T-helper 22 cell (primary cell): Measurements from ENCODE around the gene ROR1.

Experiments
- DNase-seq: peaks from one replicate; pipeline ENCODE4 v3.0.0-alpha.2; 2020; ENCODE audit warnings: low read depth

Gene ROR1

GRCh38 chr1:64107632-64108031, 333.8 kb downstream of the ROR1 start:
- no peak for DNase-seq

GRCh38 chr1:64110924-64111777, 337.3 kb downstream of the ROR1 start:
- DNase-seq: no peak

GRCh38 chr1:64111787-64112186, 338.0 kb downstream of the ROR1 start:
- DNase-seq: no peak

- no peak for DNase-seq
Observed at GRCh38 chr1:64112281-64112680, 338.5 kb downstream of the ROR1 start.

GRCh38 chr1:64114012-64114525, 340.3 kb downstream of the ROR1 start:
- no peak for DNase-seq

GRCh38 chr1:64116537-64116936, 342.7 kb downstream of the ROR1 start:
- DNase-seq: no peak

- DNase-seq: no peak
Observed at GRCh38 chr1:64117492-64117891, 343.7 kb downstream of the ROR1 start.

GRCh38 chr1:64121766-64122385, 348.1 kb downstream of the ROR1 start:
- DNase-seq: no peak

- no peak for DNase-seq
Observed at GRCh38 chr1:64122588-64122987, 348.8 kb downstream of the ROR1 start.

- no peak for DNase-seq
Observed at GRCh38 chr1:64124704-64125440, 351.1 kb downstream of the ROR1 start.

- DNase-seq: no peak
Observed at GRCh38 chr1:64126581-64126980, 352.8 kb downstream of the ROR1 start.

- DNase-seq: no peak
Observed at GRCh38 chr1:64127297-64127696, 353.5 kb downstream of the ROR1 start.

GRCh38 chr1:64129701-64130100, 355.9 kb downstream of the ROR1 start:
- no peak for DNase-seq

- no peak for DNase-seq
Observed at GRCh38 chr1:64131155-64131554, 357.3 kb downstream of the ROR1 start.

- no peak for DNase-seq
Observed at GRCh38 chr1:64133036-64133435, 359.2 kb downstream of the ROR1 start.

GRCh38 chr1:64135462-64136223, 361.8 kb downstream of the ROR1 start:
- DNase-seq: no peak

- DNase-seq: no peak
Observed at GRCh38 chr1:64136296-64136695, 362.5 kb downstream of the ROR1 start.

GRCh38 chr1:64136752-64137411, 363.1 kb downstream of the ROR1 start:
- DNase-seq: peak; percentile 4

GRCh38 chr1:64137412-64137803, 363.6 kb downstream of the ROR1 start:
- DNase-seq: no peak

- no peak for DNase-seq
Observed at GRCh38 chr1:64139877-64140276, 366.1 kb downstream of the ROR1 start.

GRCh38 chr1:64140596-64140995, 366.8 kb downstream of the ROR1 start:
- no peak for DNase-seq
